SU-DHL-6 (cell line): ENCODE results near the gene NANOS1.
"Not testable (repeated sequence)": the region's sequence is repeated elsewhere in the genome, so short reads cannot be mapped to it uniquely, and the experiment has no call there.

Experiments
- H2AFZ ChIP-seq: fragments of 200-600 bp; sonication (generic); 2 replicates; pipeline ENCODE4 v1.6.1; 2014; ENCODE audit warnings: low read depth, mild to moderate bottlenecking, moderate library complexity, mixed read lengths, antibody characterized with exemption, low read length; ENCODE audit not compliant: severe bottlenecking
- H3F3A ChIP-seq: fragments of 200-600 bp; shearing (Covaris generic); 2 replicates; pipeline ENCODE4 v1.6.0; 2016; ENCODE audit warnings: antibody characterized with exemption, mild to moderate bottlenecking; ENCODE audit not compliant: insufficient read depth
- H3K27ac ChIP-seq: fragments of 200-600 bp; sonication (generic); 2 replicates; pipeline ENCODE4 v1.5.1; 2016; ENCODE audit warnings: low read depth, mild to moderate bottlenecking, low read length, moderate library complexity, mixed read lengths
- H3K27me3 ChIP-seq: fragments of 200-600 bp; sonication (generic), shearing (Covaris generic); 2 replicates; pipeline ENCODE4 v1.6.0; 2014; ENCODE audit warnings: mild to moderate bottlenecking, low read length
- H3K36me3 ChIP-seq: fragments of 200-600 bp; sonication (generic); 2 replicates; pipeline ENCODE4 v1.6.1; 2014; ENCODE audit warnings: mild to moderate bottlenecking, low read length, mixed read lengths
- H3K4me2 ChIP-seq: fragments of 300-600, 200-600 bp; shearing (Covaris generic), sonication (generic); 2 replicates; pipeline ENCODE4 v1.6.0; 2014; ENCODE audit warnings: low read length, low read depth, mild to moderate bottlenecking; ENCODE audit not compliant: poor library complexity, severe bottlenecking
- H3K4me3 ChIP-seq: fragments of 200-600 bp; sonication (generic); 2 replicates; pipeline ENCODE4 v1.5.1; 2014; ENCODE audit warnings: antibody characterized with exemption, low read length, mild to moderate bottlenecking, mixed read lengths; ENCODE audit not compliant: insufficient read depth, poor library complexity, severe bottlenecking
- H3K79me2 ChIP-seq: fragments of 200-600 bp; sonication (generic); 2 replicates; pipeline ENCODE4 v1.6.1; 2014; ENCODE audit warnings: mild to moderate bottlenecking, low read length, moderate library complexity; ENCODE audit not compliant: insufficient read depth
- H3K9ac ChIP-seq: fragments of 200-600 bp; sonication (generic); 2 replicates; pipeline ENCODE4 v1.7.0; 2014; ENCODE audit warnings: mild to moderate bottlenecking, low read length
- H3K9me2 ChIP-seq: fragments of 200-600 bp; sonication (generic); replicated peaks from 2 replicates; pipeline ENCODE4 v1.6.1; 2014; ENCODE audit warnings: low read length; ENCODE audit not compliant: insufficient read depth
- H3K9me3 ChIP-seq: fragments of 200-600 bp; sonication (generic); 2 replicates; pipeline ENCODE4 v1.6.1; 2014; ENCODE audit warnings: low read length, mixed read lengths; ENCODE audit not compliant: insufficient read depth
- H4K20me1 ChIP-seq: fragments of 200-600 bp; sonication (generic); 2 replicates; pipeline ENCODE4 v1.6.1; 2014; ENCODE audit warnings: low read depth, mild to moderate bottlenecking, antibody characterized with exemption, low read length, moderate library complexity, mixed read lengths
- CTCF ChIP-seq: fragments of 200-600 bp; sonication (generic); IDR thresholded peaks from one replicate; pipeline ENCODE4 v1.5.1; 2017; ENCODE audit warnings: antibody characterized with exemption, mild to moderate bottlenecking, low read length, moderate library complexity; ENCODE audit not compliant: insufficient read depth, poor library complexity, severe bottlenecking
- EZH2phosphoT487 ChIP-seq: fragments of 200-600 bp; sonication (generic), shearing (Covaris generic); conservative IDR thresholded peaks from 2 replicates; pipeline ENCODE4 v1.6.1; 2018; ENCODE audit warnings: mild to moderate bottlenecking, antibody characterized with exemption, low read length, moderate library complexity, mixed read lengths

NANOS1 gene

GRCh38 chr10:119025336-119025735, 4.2 kb upstream of the NANOS1 start:
- H3K27ac ChIP-seq, result no peak overlapping the region
- H3K36me3 ChIP-seq, result no peaks in the 10 kb centered on the region
- TF ChIP-seq CTCF (no peak), EZH2phosphoT487 (no peak)
- no peaks in the 10 kb centered on the region for H3K79me2 ChIP-seq
- H3K27me3 ChIP-seq, result no peaks in the 10 kb centered on the region
- no peaks in the 10 kb centered on the region for H3F3A ChIP-seq
- no peak overlapping the region for H3K4me2 ChIP-seq
- no peaks in the 10 kb centered on the region for H4K20me1 ChIP-seq
- H3K9me2 ChIP-seq, result no peaks in the 10 kb centered on the region
- no peak overlapping the region for H2AFZ ChIP-seq
- no peaks in the 10 kb centered on the region for H3K9me3 ChIP-seq
- no peak overlapping the region for H3K4me3 ChIP-seq
- H3K9ac ChIP-seq, result no peak overlapping the region

- no peak overlapping the region for H3K9ac ChIP-seq
- no peak overlapping the region for H3K4me3 ChIP-seq
- H3K9me2 ChIP-seq, result no peaks in the 10 kb centered on the region
- no peaks in the 10 kb centered on the region for H4K20me1 ChIP-seq
- H3K27ac ChIP-seq, result no peak overlapping the region
- no peak for TF ChIP-seq EZH2phosphoT487
- TF ChIP-seq CTCF, result no peak
- no peaks in the 10 kb centered on the region for H3K27me3 ChIP-seq
- H3K79me2 ChIP-seq, result no peaks in the 10 kb centered on the region
- H3K36me3 ChIP-seq, result no peaks in the 10 kb centered on the region
- H3K4me2 ChIP-seq, result no peak overlapping the region
- H3F3A ChIP-seq, result peaks cover under 1% of the 10 kb centered on the region
- no peaks in the 10 kb centered on the region for H3K9me3 ChIP-seq
- no peak overlapping the region for H2AFZ ChIP-seq
These were observed 3.7 kb upstream of the NANOS1 start for GRCh38 chr10:119025776-119026175.

GRCh38 chr10:119026301-119027110, 3.0 kb upstream of the NANOS1 start:
- Histone ChIP-seq H3K79me2 (no peaks in the 10 kb centered on the region), H2AFZ (no peak overlapping the region), H3F3A (peaks cover 8% of the 10 kb centered on the region), H3K9ac (no peak overlapping the region), H3K9me3 (no peaks in the 10 kb centered on the region), H3K4me2 (no peak overlapping the region), H3K36me3 (no peaks in the 10 kb centered on the region), H3K27me3 (no peaks in the 10 kb centered on the region), H4K20me1 (no peaks in the 10 kb centered on the region), H3K27ac (no peak overlapping the region), H3K4me3 (no peak overlapping the region), H3K9me2 (no peaks in the 10 kb centered on the region)
- no peak for TF ChIP-seq CTCF
- no peak for TF ChIP-seq EZH2phosphoT487

GRCh38 chr10:119028445-119028899, 1.0 kb upstream of the NANOS1 start:
- not testable (repeated sequence) for H3K27ac ChIP-seq, H3K79me2 ChIP-seq, H3K27me3 ChIP-seq, H2AFZ ChIP-seq, H3K4me2 ChIP-seq, H3K9me2 ChIP-seq, H3K4me3 ChIP-seq, H3K36me3 ChIP-seq, H3K9ac ChIP-seq, H4K20me1 ChIP-seq, H3K9me3 ChIP-seq
- H3F3A ChIP-seq, result peaks cover 25% of the 10 kb centered on the region
